ENCODE results near the gene MANBA.
A peak's percentile ranks its signal among the peaks of the same experiment; 100 is the strongest.

The MANBA gene

DNA sequence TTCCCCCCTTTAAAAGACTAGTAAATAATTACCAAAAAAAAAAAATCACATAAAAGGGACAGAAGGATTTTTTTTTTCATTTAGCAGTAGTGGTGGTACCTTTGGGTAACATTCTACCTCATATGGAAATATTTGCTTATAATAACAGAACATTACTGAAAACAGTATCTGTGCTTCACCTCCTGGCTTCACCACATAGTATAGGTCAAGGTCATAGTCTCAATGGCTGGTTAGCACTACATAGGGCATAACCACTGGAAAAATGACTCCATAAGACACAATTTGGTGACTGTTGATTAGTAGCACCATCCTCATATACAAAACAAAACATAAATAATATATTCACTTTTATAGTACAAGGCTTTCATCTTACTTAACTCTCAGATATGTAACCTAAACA is 34.7 kb downstream of the MANBA start:
- Histone ChIP-seq H3K23ac (ENCODE audit: low read length) (no peak overlapping the region), H2BK5ac (ENCODE audit: low read depth, low read length, poor library complexity) (no peak overlapping the region), H3K18ac (ENCODE audit: low read length) (no peak overlapping the region), H2BK120ac (ENCODE audit: insufficient read depth, low read length, poor library complexity) (no peak overlapping the region), H3K4me3 (ENCODE audit: low read depth, low read length) (no peak overlapping the region), H3K9me3 (ENCODE audit: insufficient read depth, low read depth, low read length) (no peaks in the 10 kb centered on the region), H3K14ac (ENCODE audit: low read length) (no peak overlapping the region), H3K79me2 (ENCODE audit: control insufficient read depth, insufficient read depth, low read length, poor library complexity) (no peaks in the 10 kb centered on the region), H3K36me3 (ENCODE audit: control insufficient read depth in 1 of 2, insufficient read depth in 2 of 2, low read length in 2 of 2) (peaks cover 27 to 35% of the 10 kb centered on the region in 2 experiments), H4K8ac (ENCODE audit: low read depth, low read length) (no peak overlapping the region), H2BK12ac (ENCODE audit: low read length) (no peak overlapping the region), H3K27me3 (ENCODE audit: insufficient read depth, low read length) (no peaks in the 10 kb centered on the region), H3K79me1 (ENCODE audit: low read length) (peaks cover 3% of the 10 kb centered on the region), H2AK5ac (ENCODE audit: low read length) (no peak overlapping the region), H3K27ac (ENCODE audit: low read depth, low read length) (no peak overlapping the region), H2AFZ (ENCODE audit: insufficient read depth, low read length, poor library complexity) (no peak overlapping the region), H3K4ac (ENCODE audit: low read depth, low read length) (no peak overlapping the region), H3K4me1 (ENCODE audit: control insufficient read depth in 1 of 2, insufficient read depth in 2 of 2, low read length in 2 of 2) (peaks cover 0 to 9% of the 10 kb centered on the region in 2 experiments), H4K91ac (ENCODE audit: low read depth, low read length) (no peak overlapping the region), H3K4me2 (ENCODE audit: low read length) (no peak overlapping the region), H4K12ac (ENCODE audit: low read depth, low read length) (no peak overlapping the region), H3K9ac (ENCODE audit: low read length) (no peak overlapping the region)
- DNase-seq, result no peak

- H3K4ac ChIP-seq (ENCODE audit: low read depth, low read length), result no peak overlapping the region
- H2AFZ ChIP-seq (ENCODE audit: insufficient read depth, low read length, poor library complexity), result no peak overlapping the region
- H3K79me2 ChIP-seq (ENCODE audit: control insufficient read depth, insufficient read depth, low read length, poor library complexity), result no peaks in the 10 kb centered on the region
- H3K27ac ChIP-seq (ENCODE audit: low read depth, low read length), result no peak overlapping the region
- H3K4me3 ChIP-seq (ENCODE audit: low read depth, low read length), result no peak overlapping the region
- H2BK12ac ChIP-seq (ENCODE audit: low read length), result no peak overlapping the region
- H2BK120ac ChIP-seq (ENCODE audit: insufficient read depth, low read length, poor library complexity), result no peak overlapping the region
- no peak overlapping the region for H4K12ac ChIP-seq (ENCODE audit: low read depth, low read length)
- no peak overlapping the region for H3K9ac ChIP-seq (ENCODE audit: low read length)
- H3K36me3 ChIP-seq (ENCODE audit: control insufficient read depth in 1 of 2, insufficient read depth in 2 of 2, low read length in 2 of 2), result peaks cover 28 to 32% of the 10 kb centered on the region in 2 experiments
- DNase-seq, result no peak
- H3K4me1 ChIP-seq (ENCODE audit: control insufficient read depth in 1 of 2, insufficient read depth in 2 of 2, low read length in 2 of 2), result peaks cover 0 to 6% of the 10 kb centered on the region in 2 experiments
- H3K79me1 ChIP-seq (ENCODE audit: low read length), result peaks cover 5% of the 10 kb centered on the region
- H2AK5ac ChIP-seq (ENCODE audit: low read length), result no peak overlapping the region
- H4K8ac ChIP-seq (ENCODE audit: low read depth, low read length), result no peak overlapping the region
- H4K91ac ChIP-seq (ENCODE audit: low read depth, low read length), result no peak overlapping the region
- WGBS (ENCODE audit: extremely low coverage, insufficient coverage, insufficient read length), result no CpG with 5 or more reads among the region's 3 CpGs
- no peaks in the 10 kb centered on the region for H3K27me3 ChIP-seq (ENCODE audit: insufficient read depth, low read length)
- no peak overlapping the region for H3K23ac ChIP-seq (ENCODE audit: low read length)
- H3K4me2 ChIP-seq (ENCODE audit: low read length), result no peak overlapping the region
- no peak overlapping the region for H2BK5ac ChIP-seq (ENCODE audit: low read depth, low read length, poor library complexity)
- no peaks in the 10 kb centered on the region for H3K9me3 ChIP-seq (ENCODE audit: insufficient read depth, low read depth, low read length)
- H3K14ac ChIP-seq (ENCODE audit: low read length), result no peak overlapping the region
- no peak overlapping the region for H3K18ac ChIP-seq (ENCODE audit: low read length)
Observed at GRCh38 chr4:102725229-102725628, 35.5 kb downstream of the MANBA start.

DNA sequence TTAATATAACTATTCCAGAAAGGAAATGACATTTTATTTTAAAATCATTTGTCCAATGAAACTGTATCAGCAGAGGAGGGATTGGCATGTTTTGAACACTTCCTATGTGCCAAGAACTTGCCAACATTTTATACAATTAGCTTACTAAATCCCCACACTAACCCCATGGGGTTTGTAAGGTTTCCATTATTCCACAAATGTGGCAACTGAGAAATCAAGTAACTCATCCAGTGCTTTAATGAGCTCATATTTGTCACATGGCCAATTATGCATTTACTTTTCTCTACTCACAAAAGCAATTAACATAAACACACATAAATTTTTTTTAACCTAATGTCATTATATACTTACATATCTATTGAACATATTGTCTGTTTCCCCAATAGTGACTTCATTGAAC is 37.3 kb downstream of the MANBA start:
- peaks cover 8% of the 10 kb centered on the region for H3K79me1 ChIP-seq (ENCODE audit: low read length)
- H3K4me1 ChIP-seq (ENCODE audit: control insufficient read depth in 1 of 2, insufficient read depth in 2 of 2, low read length in 2 of 2), result peaks cover 2 to 5% of the 10 kb centered on the region in 2 experiments
- H3K9me3 ChIP-seq (ENCODE audit: insufficient read depth, low read depth, low read length), result no peaks in the 10 kb centered on the region
- H2BK12ac ChIP-seq (ENCODE audit: low read length), result no peak overlapping the region
- no peak overlapping the region for H4K91ac ChIP-seq (ENCODE audit: low read depth, low read length)
- no peak overlapping the region for H2AFZ ChIP-seq (ENCODE audit: insufficient read depth, low read length, poor library complexity)
- no peak overlapping the region for H3K23ac ChIP-seq (ENCODE audit: low read length)
- H3K27ac ChIP-seq (ENCODE audit: low read depth, low read length), result peak overlapping the region; percentile 27
- no peak overlapping the region for H3K9ac ChIP-seq (ENCODE audit: low read length)
- H3K14ac ChIP-seq (ENCODE audit: low read length), result no peak overlapping the region
- H3K36me3 ChIP-seq (ENCODE audit: control insufficient read depth in 1 of 2, insufficient read depth in 2 of 2, low read length in 2 of 2), result peaks cover 12 to 18% of the 10 kb centered on the region in 2 experiments
- DNase-seq, result no peak
- H3K4me3 ChIP-seq (ENCODE audit: low read depth, low read length), result no peak overlapping the region
- H4K8ac ChIP-seq (ENCODE audit: low read depth, low read length), result no peak overlapping the region
- H3K27me3 ChIP-seq (ENCODE audit: insufficient read depth, low read length), result no peaks in the 10 kb centered on the region
- H3K79me2 ChIP-seq (ENCODE audit: control insufficient read depth, insufficient read depth, low read length, poor library complexity), result no peaks in the 10 kb centered on the region
- no peak overlapping the region for H4K12ac ChIP-seq (ENCODE audit: low read depth, low read length)
- no peak overlapping the region for H3K4me2 ChIP-seq (ENCODE audit: low read length)
- no peak overlapping the region for H3K18ac ChIP-seq (ENCODE audit: low read length)
- no peak overlapping the region for H2BK5ac ChIP-seq (ENCODE audit: low read depth, low read length, poor library complexity)
- H2BK120ac ChIP-seq (ENCODE audit: insufficient read depth, low read length, poor library complexity), result no peak overlapping the region
- H3K4ac ChIP-seq (ENCODE audit: low read depth, low read length), result no peak overlapping the region
- H2AK5ac ChIP-seq (ENCODE audit: low read length), result no peak overlapping the region

GRCh38 chr4:102722740-102723139 is 38.0 kb downstream of the MANBA start:
- WGBS (ENCODE audit: extremely low coverage, insufficient coverage, insufficient read length), result no CpG with 5 or more reads among the region's 8 CpGs
- peak overlapping the region; percentile 75 for H3K14ac ChIP-seq (ENCODE audit: low read length)
- peak overlapping the region; percentile 44 for H3K27ac ChIP-seq (ENCODE audit: low read depth, low read length)
- H4K91ac ChIP-seq (ENCODE audit: low read depth, low read length), result peak overlapping the region; percentile 89
- peak overlapping the region; percentile 99 for H3K18ac ChIP-seq (ENCODE audit: low read length)
- peak overlapping the region; percentile 98 for H3K4ac ChIP-seq (ENCODE audit: low read depth, low read length)
- no peak overlapping the region for H3K4me3 ChIP-seq (ENCODE audit: low read depth, low read length)
- no peak for DNase-seq
- no peaks in the 10 kb centered on the region for H3K27me3 ChIP-seq (ENCODE audit: insufficient read depth, low read length)
- no peak overlapping the region for H3K4me2 ChIP-seq (ENCODE audit: low read length)
- H3K9me3 ChIP-seq (ENCODE audit: insufficient read depth, low read depth, low read length), result no peaks in the 10 kb centered on the region
- no peaks in the 10 kb centered on the region for H3K79me2 ChIP-seq (ENCODE audit: control insufficient read depth, insufficient read depth, low read length, poor library complexity)
- H3K36me3 ChIP-seq (ENCODE audit: control insufficient read depth in 1 of 2, insufficient read depth in 2 of 2, low read length in 2 of 2), result peaks cover 9 to 14% of the 10 kb centered on the region in 2 experiments
- no peak overlapping the region for H3K23ac ChIP-seq (ENCODE audit: low read length)
- peaks cover 4 to 9% of the 10 kb centered on the region in 2 experiments for H3K4me1 ChIP-seq (ENCODE audit: control insufficient read depth in 1 of 2, insufficient read depth in 2 of 2, low read length in 2 of 2)
- H3K9ac ChIP-seq (ENCODE audit: low read length), result no peak overlapping the region
- H3K79me1 ChIP-seq (ENCODE audit: low read length), result peaks cover 14% of the 10 kb centered on the region
- H4K12ac ChIP-seq (ENCODE audit: low read depth, low read length), result no peak overlapping the region
- H2BK120ac ChIP-seq (ENCODE audit: insufficient read depth, low read length, poor library complexity), result peak overlapping the region; percentile 95
- peak overlapping the region; percentile 94 for H2BK5ac ChIP-seq (ENCODE audit: low read depth, low read length, poor library complexity)
- H2BK12ac ChIP-seq (ENCODE audit: low read length), result peak overlapping the region; percentile 99
- H4K8ac ChIP-seq (ENCODE audit: low read depth, low read length), result peak overlapping the region; percentile 84
- no peak overlapping the region for H2AFZ ChIP-seq (ENCODE audit: insufficient read depth, low read length, poor library complexity)
- peak overlapping the region; percentile 86 for H2AK5ac ChIP-seq (ENCODE audit: low read length)

Measured in trophoblast cell (in vitro differentiated cells and primary cell).